ENCODE results near the gene POLR2L.

DNA sequence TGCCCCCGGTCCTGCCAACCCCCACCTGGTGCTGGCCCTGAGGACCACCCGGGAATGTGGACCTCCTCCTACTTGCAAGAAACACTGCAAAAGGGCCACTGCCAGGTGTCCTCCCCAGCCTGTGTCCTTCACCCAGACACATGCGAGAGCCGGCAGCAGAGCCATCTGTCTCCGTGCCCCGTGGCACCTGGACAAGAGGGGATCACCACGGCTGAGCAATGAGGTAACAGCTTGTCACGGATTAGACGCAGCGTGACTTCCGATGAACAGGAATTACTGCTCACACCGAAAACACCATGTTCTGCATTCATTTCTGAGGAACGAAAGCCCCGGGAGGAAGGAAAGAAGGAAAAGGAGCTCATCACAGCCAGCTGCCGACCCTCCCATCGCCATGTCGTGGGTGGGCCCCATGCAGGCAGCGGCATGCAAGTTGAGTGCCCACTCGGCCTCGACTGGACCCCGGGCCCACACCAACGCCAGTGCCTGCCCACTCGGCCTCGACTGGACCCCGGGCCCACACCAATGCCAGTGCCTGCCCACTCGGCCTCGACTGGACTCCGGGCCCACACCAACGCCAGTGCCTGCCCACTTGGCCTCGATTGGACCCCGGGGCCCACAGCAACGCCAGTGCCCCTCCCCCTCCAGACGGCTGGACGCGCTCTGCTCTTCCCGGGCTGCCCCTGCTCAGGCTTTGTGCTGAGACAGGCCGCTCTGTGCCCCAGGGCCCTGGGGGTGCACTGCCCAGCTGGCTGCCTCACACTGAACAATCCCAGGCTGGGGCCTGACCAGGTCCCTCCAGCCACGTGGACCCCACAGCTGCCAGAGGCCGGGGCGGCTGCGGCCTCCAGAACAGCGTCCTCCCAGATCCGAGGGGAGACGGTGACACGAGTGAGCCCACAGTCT lies 46.2 kb upstream of the POLR2L start:
- TF ChIP-seq, protein P1, sequence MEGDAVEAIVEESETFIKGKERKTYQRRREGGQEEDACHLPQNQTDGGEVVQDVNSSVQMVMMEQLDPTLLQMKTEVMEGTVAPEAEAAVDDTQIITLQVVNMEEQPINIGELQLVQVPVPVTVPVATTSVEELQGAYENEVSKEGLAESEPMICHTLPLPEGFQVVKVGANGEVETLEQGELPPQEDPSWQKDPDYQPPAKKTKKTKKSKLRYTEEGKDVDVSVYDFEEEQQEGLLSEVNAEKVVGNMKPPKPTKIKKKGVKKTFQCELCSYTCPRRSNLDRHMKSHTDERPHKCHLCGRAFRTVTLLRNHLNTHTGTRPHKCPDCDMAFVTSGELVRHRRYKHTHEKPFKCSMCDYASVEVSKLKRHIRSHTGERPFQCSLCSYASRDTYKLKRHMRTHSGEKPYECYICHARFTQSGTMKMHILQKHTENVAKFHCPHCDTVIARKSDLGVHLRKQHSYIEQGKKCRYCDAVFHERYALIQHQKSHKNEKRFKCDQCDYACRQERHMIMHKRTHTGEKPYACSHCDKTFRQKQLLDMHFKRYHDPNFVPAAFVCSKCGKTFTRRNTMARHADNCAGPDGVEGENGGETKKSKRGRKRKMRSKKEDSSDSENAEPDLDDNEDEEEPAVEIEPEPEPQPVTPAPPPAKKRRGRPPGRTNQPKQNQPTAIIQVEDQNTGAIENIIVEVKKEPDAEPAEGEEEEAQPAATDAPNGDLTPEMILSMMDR (IDR thresholded peaks at IDR 0.05; ENCODE audit: low read depth, low read length, poor library complexity, severe bottlenecking): no peak
- no peak for TF ChIP-seq EZH2phosphoT487 (IDR thresholded peaks at IDR 0.05; ENCODE audit: borderline replicate concordance, low read length)

All from DOHH2 (cell line).